IPS-18a (cell line): ENCODE results near the gene LRIG3.
"Not testable (repeated sequence)": the region's sequence is repeated elsewhere in the genome, so short reads cannot be mapped to it uniquely, and the experiment has no call there.

Experiments
- H3K27ac ChIP-seq: one replicate; pipeline ENCODE4 v1.5.1; 2013; ENCODE audit warnings: low read length
- H3K27me3 ChIP-seq: one replicate; pipeline ENCODE4 v1.6.1; 2013; ENCODE audit warnings: mild to moderate bottlenecking, low read length; ENCODE audit not compliant: control insufficient read depth, insufficient read depth
- H3K36me3 ChIP-seq: one replicate; pipeline ENCODE4 v1.6.1; 2013; ENCODE audit warnings: low read depth, low read length; ENCODE audit not compliant: control insufficient read depth
- H3K4me1 ChIP-seq: one replicate; pipeline ENCODE4 v1.6.1; 2013; ENCODE audit warnings: low read depth, low read length; ENCODE audit not compliant: control insufficient read depth
- H3K4me3 ChIP-seq: one replicate; pipeline ENCODE4 v1.5.1; 2013; ENCODE audit warnings: low read length
- H3K9ac ChIP-seq: one replicate; pipeline ENCODE4 v1.6.1; 2013; ENCODE audit warnings: mild to moderate bottlenecking, low read length, moderate library complexity
- H3K9me3 ChIP-seq: one replicate; pipeline ENCODE4 v1.6.1; 2013; ENCODE audit warnings: low read depth, low read length; ENCODE audit not compliant: control insufficient read depth

The LRIG3 gene

GRCh38 chr12:58877243-58877743 lies 43.0 kb downstream of the LRIG3 start:
- no peaks in the 10 kb centered on the region for H3K4me1 ChIP-seq
- H3K4me3 ChIP-seq = no peak overlapping the region
- H3K27me3 ChIP-seq = peaks cover 12% of the 10 kb centered on the region
- no peak overlapping the region for H3K27ac ChIP-seq
- no peaks in the 10 kb centered on the region for H3K9me3 ChIP-seq
- H3K9ac ChIP-seq = no peak overlapping the region
- H3K36me3 ChIP-seq = peaks cover 55% of the 10 kb centered on the region

- H3K27ac ChIP-seq = no peak overlapping the region
- peaks cover 37% of the 10 kb centered on the region for H3K36me3 ChIP-seq
These were observed 46.8 kb downstream of the LRIG3 start for GRCh38 chr12:58873496-58873895.

GRCh38 chr12:58871556-58871955 lies 48.7 kb downstream of the LRIG3 start:
- Histone ChIP-seq H3K4me3 (no peak overlapping the region), H3K4me1 (no peaks in the 10 kb centered on the region), H3K36me3 (peaks cover 22% of the 10 kb centered on the region), H3K27ac (no peak overlapping the region), H3K9ac (no peak overlapping the region), H3K9me3 (no peaks in the 10 kb centered on the region), H3K27me3 (no peaks in the 10 kb centered on the region)

More at GRCh38 chr12:58873496-58873895, 46.8 kb downstream of the LRIG3 start:
- no peak overlapping the region for H3K9ac ChIP-seq
- H3K4me3 ChIP-seq = no peak overlapping the region
- no peaks in the 10 kb centered on the region for H3K9me3 ChIP-seq
- H3K27me3 ChIP-seq = no peaks in the 10 kb centered on the region
- H3K4me1 ChIP-seq = no peaks in the 10 kb centered on the region

DNA sequence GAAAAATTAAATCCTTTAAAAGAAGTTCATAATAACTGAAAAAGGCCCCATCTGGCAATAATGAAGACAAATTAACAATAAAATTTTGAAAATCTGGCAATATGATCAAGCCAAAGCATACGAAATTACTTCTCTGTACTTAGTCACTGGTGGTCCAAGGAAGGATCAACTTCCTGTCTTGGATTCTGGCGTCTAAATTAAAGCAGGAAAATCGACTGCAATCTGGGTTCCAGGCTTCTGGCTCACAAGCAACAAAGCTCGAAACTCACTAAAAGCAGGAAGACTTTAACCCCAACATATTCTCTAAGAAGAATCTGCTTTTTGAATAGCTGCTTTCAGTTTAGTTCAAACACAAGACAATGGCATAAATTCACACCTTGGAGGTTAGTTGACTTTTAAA lies 49.7 kb downstream of the LRIG3 start:
- no peak overlapping the region for H3K9ac ChIP-seq
- no peak overlapping the region for H3K4me3 ChIP-seq
- no peaks in the 10 kb centered on the region for H3K27me3 ChIP-seq
- peaks cover 21% of the 10 kb centered on the region for H3K36me3 ChIP-seq
- H3K9me3 ChIP-seq = no peaks in the 10 kb centered on the region
- no peak overlapping the region for H3K27ac ChIP-seq
- H3K4me1 ChIP-seq = no peaks in the 10 kb centered on the region

- Histone ChIP-seq H3K9ac (no peak overlapping the region), H3K9me3 (no peaks in the 10 kb centered on the region), H3K36me3 (no peaks in the 10 kb centered on the region), H3K4me1 (peaks cover 8% of the 10 kb centered on the region), H3K27me3 (peaks cover 56% of the 10 kb centered on the region), H3K4me3 (no peak overlapping the region), H3K27ac (no peak overlapping the region)
These were observed 59.5 kb downstream of the LRIG3 start for GRCh38 chr12:58860788-58861240.

DNA sequence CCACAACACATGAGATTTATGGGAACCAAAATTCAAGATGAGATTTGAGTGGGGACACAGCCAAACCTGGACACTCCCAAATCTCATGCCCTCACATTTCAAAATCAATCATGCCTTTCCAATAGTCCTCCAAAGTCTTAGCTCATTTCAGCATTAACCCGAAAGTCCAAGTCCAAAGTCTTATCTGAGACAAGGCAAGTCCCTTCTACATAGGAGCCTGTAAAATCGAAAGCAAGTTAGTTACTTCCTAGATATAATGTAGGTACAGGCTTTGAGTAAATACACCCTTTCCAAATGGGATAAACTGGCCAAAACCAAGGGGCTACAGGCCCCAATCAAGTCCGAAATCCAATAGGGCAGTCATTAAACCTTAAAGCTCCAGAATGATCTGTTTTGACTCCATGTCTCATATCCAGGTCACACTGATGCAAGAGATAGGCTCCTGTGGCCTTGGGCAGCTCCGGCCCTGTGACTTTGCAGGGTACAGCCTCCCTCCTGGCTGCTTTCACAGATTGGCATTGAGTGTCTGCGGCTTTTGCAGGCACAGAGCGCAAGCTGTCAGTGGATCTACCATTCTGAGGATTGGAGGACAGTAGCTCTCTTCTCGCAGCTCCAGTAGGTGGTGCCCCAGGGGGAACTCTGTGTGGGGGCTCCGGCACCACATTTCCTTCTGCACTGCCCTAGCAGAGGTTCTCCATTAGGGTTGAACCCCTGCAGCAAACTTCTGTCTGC lies 60.1 kb downstream of the LRIG3 start:
- Histone ChIP-seq H3K27ac (no peak overlapping the region), H3K9ac (no peak overlapping the region), H3K27me3 (peaks cover 56% of the 10 kb centered on the region), H3K4me1 (peaks cover 8% of the 10 kb centered on the region), H3K9me3 (no peaks in the 10 kb centered on the region), H3K4me3 (no peak overlapping the region), H3K36me3 (no peaks in the 10 kb centered on the region)

- H3K27me3 ChIP-seq = peaks cover 51% of the 10 kb centered on the region
- peaks cover 8% of the 10 kb centered on the region for H3K4me1 ChIP-seq
- no peak overlapping the region for H3K4me3 ChIP-seq
- no peaks in the 10 kb centered on the region for H3K36me3 ChIP-seq
- H3K27ac ChIP-seq = no peak overlapping the region
- H3K9me3 ChIP-seq = no peaks in the 10 kb centered on the region
- no peak overlapping the region for H3K9ac ChIP-seq
These were observed 62.3 kb downstream of the LRIG3 start for GRCh38 chr12:58858030-58858429.

DNA sequence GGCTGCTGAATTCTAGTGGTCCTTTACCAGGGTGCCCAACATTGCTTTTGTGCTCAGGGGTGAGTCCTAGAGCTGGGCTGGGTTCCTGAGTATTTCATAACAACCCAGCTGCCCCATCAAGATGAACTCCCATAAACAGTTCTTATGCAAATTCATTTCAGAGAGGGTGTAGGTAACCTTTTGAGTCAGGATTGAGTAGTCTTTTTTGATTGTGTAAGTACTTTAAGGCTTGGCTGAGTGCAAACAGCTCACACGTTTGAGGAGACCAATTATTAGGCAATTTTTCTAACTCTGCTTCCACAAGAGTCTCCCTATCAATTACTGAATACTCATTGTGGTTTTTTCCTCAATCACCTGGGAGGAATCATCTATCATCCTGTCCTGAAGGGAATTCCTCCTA lies 63.1 kb downstream of the LRIG3 start:
- H3K27ac ChIP-seq, H3K4me1 ChIP-seq, H3K36me3 ChIP-seq: not testable (repeated sequence)

GRCh38 chr12:58855630-58856029 lies 64.7 kb downstream of the LRIG3 start:
- H3K36me3 ChIP-seq, H3K4me1 ChIP-seq, H3K9me3 ChIP-seq, H3K27ac ChIP-seq, H3K4me3 ChIP-seq, H3K9ac ChIP-seq: not testable (repeated sequence)
- H3K27me3 ChIP-seq = peaks cover 27% of the 10 kb centered on the region

More for the DNA sequence above, 63.1 kb downstream of the LRIG3 start:
- H3K9me3 ChIP-seq, H3K4me3 ChIP-seq, H3K9ac ChIP-seq: not testable (repeated sequence)
- H3K27me3 ChIP-seq = peaks cover 43% of the 10 kb centered on the region

DNA sequence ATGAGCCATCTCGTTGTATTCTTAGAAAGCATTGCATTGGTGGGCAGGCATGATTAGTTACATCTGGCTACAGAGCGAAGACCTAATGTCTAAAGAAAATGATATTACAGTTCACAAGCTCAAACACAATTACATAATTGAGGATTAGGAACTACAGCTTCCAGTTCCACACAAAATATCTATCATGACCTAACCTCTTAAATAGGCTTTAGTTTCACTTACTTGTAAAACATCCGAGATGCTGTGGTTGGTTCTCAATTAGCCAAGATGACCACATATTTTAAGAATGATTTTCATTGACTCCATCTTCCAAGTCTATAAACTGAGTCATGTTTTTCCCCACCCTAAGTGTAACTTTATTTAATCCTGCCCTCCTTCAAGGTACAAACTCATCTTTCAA lies 69.5 kb downstream of the LRIG3 start:
- no peaks in the 10 kb centered on the region for H3K36me3 ChIP-seq
- H3K27me3 ChIP-seq = no peaks in the 10 kb centered on the region
- H3K27ac ChIP-seq = no peak overlapping the region
- H3K9me3 ChIP-seq = no peaks in the 10 kb centered on the region
- no peak overlapping the region for H3K9ac ChIP-seq
- no peak overlapping the region for H3K4me3 ChIP-seq
- no peaks in the 10 kb centered on the region for H3K4me1 ChIP-seq

GRCh38 chr12:58847901-58848600 lies 72.3 kb downstream of the LRIG3 start:
- Histone ChIP-seq H3K9me3 (no peaks in the 10 kb centered on the region), H3K4me1 (no peaks in the 10 kb centered on the region), H3K27ac (no peak overlapping the region), H3K36me3 (no peaks in the 10 kb centered on the region), H3K27me3 (no peaks in the 10 kb centered on the region), H3K4me3 (no peak overlapping the region), H3K9ac (no peak overlapping the region)
